ENCODE results near the gene PITPNM2. TPM values are rescaled to one million over a fixed set of nuclear protein-coding genes. Genes with fewer than 3 reads are reported as not detected.

The PITPNM2 gene
- total RNA-seq, 1 experiment from 2014 or later = 15.2 TPM

DNA sequence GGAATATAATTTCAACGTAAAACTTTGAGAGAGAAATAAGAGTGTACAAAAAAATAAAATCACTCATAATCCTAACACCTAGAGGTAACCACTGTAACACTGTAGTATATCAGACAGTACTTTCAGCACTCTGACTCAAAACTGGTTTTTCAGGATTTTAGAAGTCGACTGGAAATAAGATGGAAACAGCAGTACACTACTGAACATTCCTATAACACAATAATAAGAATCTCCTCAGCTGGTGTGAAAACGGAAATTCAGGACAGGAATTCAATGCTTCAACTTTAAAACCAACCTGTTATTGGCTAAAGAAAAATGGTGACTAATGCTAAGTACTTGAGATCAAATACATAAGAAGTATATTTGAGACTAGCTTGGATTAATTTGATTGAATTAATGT lies 12.3 kb upstream of the PITPNM2 start:
- ATAC-seq (no peak), DNase-seq (ENCODE audit: low read depth, low spot score) (no peak)
- intact Hi-C loops (cut with micrococcal nuclease) = no loop called here
- Histone ChIP-seq H4K20me1 (ENCODE audit: insufficient read depth) (no peaks in the 10 kb centered on the region), H3K9me2 (ENCODE audit: insufficient read depth) (no peaks in the 10 kb centered on the region), H3K9ac (ENCODE audit: low read length) (no peak overlapping the region), H3K27ac (ENCODE audit: low read depth, low read length) (no peak overlapping the region), H3K4me3 (replicated peaks in 1 of 2; ENCODE audit: low read depth in 1 of 2, low read length in 2 of 2) (no peak overlapping the region), H3K36me3 (ENCODE audit: control insufficient read depth in 1 of 2, insufficient read depth in 2 of 2, low read length in 2 of 2) (peaks cover 0 to 6% of the 10 kb centered on the region in 2 experiments; a peak in 2 of 4 replicates), H3K27me3 (ENCODE audit: insufficient read depth, low read length) (no peaks in the 10 kb centered on the region), H3K4me2 (ENCODE audit: low read length) (no peak overlapping the region), H3K9me3 (ENCODE audit: control insufficient read depth in 1 of 2, insufficient read depth in 1 of 2, low read depth in 1 of 2, low read length in 2 of 2) (no peaks in the 10 kb centered on the region), H2AFZ (ENCODE audit: low read depth, low read length, poor library complexity, severe bottlenecking) (no peak overlapping the region), H3K79me2 (ENCODE audit: insufficient read depth, low read length) (no peaks in the 10 kb centered on the region), H3K4me1 (ENCODE audit: control insufficient read depth in 1 of 2, insufficient read depth in 2 of 2, low read length in 2 of 2) (peaks cover 2 to 4% of the 10 kb centered on the region in 2 experiments; a peak in 2 of 4 replicates)
- TF ChIP-seq, protein P1, sequence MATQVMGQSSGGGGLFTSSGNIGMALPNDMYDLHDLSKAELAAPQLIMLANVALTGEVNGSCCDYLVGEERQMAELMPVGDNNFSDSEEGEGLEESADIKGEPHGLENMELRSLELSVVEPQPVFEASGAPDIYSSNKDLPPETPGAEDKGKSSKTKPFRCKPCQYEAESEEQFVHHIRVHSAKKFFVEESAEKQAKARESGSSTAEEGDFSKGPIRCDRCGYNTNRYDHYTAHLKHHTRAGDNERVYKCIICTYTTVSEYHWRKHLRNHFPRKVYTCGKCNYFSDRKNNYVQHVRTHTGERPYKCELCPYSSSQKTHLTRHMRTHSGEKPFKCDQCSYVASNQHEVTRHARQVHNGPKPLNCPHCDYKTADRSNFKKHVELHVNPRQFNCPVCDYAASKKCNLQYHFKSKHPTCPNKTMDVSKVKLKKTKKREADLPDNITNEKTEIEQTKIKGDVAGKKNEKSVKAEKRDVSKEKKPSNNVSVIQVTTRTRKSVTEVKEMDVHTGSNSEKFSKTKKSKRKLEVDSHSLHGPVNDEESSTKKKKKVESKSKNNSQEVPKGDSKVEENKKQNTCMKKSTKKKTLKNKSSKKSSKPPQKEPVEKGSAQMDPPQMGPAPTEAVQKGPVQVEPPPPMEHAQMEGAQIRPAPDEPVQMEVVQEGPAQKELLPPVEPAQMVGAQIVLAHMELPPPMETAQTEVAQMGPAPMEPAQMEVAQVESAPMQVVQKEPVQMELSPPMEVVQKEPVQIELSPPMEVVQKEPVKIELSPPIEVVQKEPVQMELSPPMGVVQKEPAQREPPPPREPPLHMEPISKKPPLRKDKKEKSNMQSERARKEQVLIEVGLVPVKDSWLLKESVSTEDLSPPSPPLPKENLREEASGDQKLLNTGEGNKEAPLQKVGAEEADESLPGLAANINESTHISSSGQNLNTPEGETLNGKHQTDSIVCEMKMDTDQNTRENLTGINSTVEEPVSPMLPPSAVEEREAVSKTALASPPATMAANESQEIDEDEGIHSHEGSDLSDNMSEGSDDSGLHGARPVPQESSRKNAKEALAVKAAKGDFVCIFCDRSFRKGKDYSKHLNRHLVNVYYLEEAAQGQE (IDR thresholded peaks at IDR 0.05; ENCODE audit: low read depth) = no peak
- 0 out of 2 replicates have a peak, but pooled peaks have one; percentile 26 for TF ChIP-seq SP1 (IDR thresholded peaks at IDR 0.05; ENCODE audit: low read depth)
- ChIA-PET CTCF (interaction anchor here (1.6 kb wide), 1 partner anchor 119 kb away, joined by 3 read pairs; no protein-coding TSS in a partner anchor), RAD21 (ENCODE audit: low non-redundant PET in 1 of 2, low total read pairs in 2 of 2, uncharacterized antibody in 2 of 2, unreplicated experiment in 2 of 2) (no interaction called here), POLR2A (no interaction called here)
- no TSS peak for BruUV-seq (replicated peaks)

DNA sequence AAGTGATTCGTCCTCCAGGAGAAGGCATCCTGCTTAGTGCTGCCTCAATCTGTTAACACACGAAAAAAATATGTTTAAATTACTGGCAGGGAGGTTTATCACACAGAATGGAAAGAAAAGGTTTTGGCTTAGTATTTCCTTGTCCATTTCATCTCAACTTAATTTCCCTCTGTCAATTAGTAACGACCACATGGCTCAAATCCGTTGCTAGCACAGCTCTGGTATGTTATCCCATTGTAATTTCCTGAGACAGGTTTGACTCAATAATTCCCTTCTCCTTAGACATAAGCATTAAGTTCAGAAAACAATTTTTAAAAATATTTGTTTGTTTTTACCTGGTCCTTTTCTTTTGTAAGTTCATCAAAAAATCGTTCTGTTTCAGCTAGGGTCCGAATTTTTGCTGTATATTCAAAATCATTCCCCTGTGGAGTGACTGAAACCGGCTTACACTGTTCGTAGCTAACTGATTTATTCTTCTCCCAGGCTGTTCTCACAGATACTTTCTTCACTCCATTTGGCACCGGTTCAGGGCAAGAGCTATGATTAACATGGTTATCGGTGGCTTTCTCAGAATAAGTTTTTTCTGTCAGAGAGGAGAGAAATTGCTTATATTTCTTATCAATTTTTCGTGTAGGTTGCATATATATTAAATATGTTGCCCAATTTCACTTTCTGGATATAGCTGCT lies 10.1 kb upstream of the PITPNM2 start:
- Histone ChIP-seq H3K4me3 (replicated peaks in 1 of 2; ENCODE audit: low read depth in 1 of 2, low read length in 2 of 2) (no peak overlapping the region), H3K9me3 (ENCODE audit: control insufficient read depth in 1 of 2, insufficient read depth in 1 of 2, low read depth in 1 of 2, low read length in 2 of 2) (no peaks in the 10 kb centered on the region), H3K4me2 (ENCODE audit: low read length) (no peak overlapping the region), H3K79me2 (ENCODE audit: insufficient read depth, low read length) (no peaks in the 10 kb centered on the region), H2AFZ (ENCODE audit: low read depth, low read length, poor library complexity, severe bottlenecking) (no peak overlapping the region), H3K9me2 (ENCODE audit: insufficient read depth) (no peaks in the 10 kb centered on the region), H4K20me1 (ENCODE audit: insufficient read depth) (no peaks in the 10 kb centered on the region), H3K4me1 (ENCODE audit: control insufficient read depth in 1 of 2, insufficient read depth in 2 of 2, low read length in 2 of 2) (peaks cover 2 to 4% of the 10 kb centered on the region in 2 experiments; a peak in 2 of 4 replicates), H3K9ac (ENCODE audit: low read length) (no peak overlapping the region), H3K27ac (ENCODE audit: low read depth, low read length) (no peak overlapping the region), H3K36me3 (ENCODE audit: control insufficient read depth in 1 of 2, insufficient read depth in 2 of 2, low read length in 2 of 2) (peaks cover 0 to 8% of the 10 kb centered on the region in 2 experiments; a peak in 2 of 4 replicates), H3K27me3 (ENCODE audit: insufficient read depth, low read length) (no peaks in the 10 kb centered on the region)
- BruUV-seq (replicated peaks) = no TSS peak
- CTCF ChIA-PET = no interaction called here
- POLR2A ChIA-PET = interaction anchor here (1.0 kb wide), 1 partner anchor 71 kb away, joined by 3 read pairs; no protein-coding TSS in a partner anchor
- intact Hi-C loops (cut with micrococcal nuclease) = no loop called here
- RAD21 ChIA-PET (ENCODE audit: low non-redundant PET in 1 of 2, low total read pairs in 2 of 2, uncharacterized antibody in 2 of 2, unreplicated experiment in 2 of 2) = no interaction called here
- TF ChIP-seq SP1 (IDR thresholded peaks at IDR 0.05; ENCODE audit: low read depth) (no peak), POLR2A (IDR thresholded peaks at IDR 0.05; ENCODE audit: borderline replicate concordance, extremely low read depth, insufficient read depth, insufficient read length) (no peak), EZH2phosphoT487 (IDR thresholded peaks at IDR 0.05; ENCODE audit: borderline replicate concordance) (no peak)
- TF ChIP-seq, protein P2, sequence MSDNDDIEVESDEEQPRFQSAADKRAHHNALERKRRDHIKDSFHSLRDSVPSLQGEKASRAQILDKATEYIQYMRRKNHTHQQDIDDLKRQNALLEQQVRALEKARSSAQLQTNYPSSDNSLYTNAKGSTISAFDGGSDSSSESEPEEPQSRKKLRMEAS (IDR thresholded peaks at IDR 0.05) = no peak
- no peak for ATAC-seq
- DNase-seq (ENCODE audit: low read depth, low spot score) = no peak

Data from HCT116 (cell line).